ENCODE data around the gene TCF7L1.

DNA sequence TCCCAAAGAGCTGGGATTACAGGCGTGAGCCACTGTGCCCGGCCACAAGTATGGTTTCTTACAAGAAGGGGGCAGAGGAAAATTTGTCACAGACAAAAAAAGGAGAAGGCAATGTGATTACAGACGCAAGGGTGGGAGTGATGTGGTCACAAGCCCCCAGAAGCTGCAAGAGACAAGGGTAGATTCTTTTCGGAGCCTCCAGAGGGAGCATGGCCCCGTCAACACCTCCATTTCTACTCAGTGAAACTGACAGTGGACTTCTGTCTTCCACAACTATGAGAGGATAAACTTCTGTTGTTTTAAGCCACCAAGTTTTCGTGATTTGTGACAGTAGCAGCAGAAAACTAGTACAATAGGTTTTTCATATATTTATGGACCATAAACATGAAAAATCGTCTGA lies 2.1 kb upstream of the TCF7L1 start:
- TF ChIP-seq, protein P1, sequence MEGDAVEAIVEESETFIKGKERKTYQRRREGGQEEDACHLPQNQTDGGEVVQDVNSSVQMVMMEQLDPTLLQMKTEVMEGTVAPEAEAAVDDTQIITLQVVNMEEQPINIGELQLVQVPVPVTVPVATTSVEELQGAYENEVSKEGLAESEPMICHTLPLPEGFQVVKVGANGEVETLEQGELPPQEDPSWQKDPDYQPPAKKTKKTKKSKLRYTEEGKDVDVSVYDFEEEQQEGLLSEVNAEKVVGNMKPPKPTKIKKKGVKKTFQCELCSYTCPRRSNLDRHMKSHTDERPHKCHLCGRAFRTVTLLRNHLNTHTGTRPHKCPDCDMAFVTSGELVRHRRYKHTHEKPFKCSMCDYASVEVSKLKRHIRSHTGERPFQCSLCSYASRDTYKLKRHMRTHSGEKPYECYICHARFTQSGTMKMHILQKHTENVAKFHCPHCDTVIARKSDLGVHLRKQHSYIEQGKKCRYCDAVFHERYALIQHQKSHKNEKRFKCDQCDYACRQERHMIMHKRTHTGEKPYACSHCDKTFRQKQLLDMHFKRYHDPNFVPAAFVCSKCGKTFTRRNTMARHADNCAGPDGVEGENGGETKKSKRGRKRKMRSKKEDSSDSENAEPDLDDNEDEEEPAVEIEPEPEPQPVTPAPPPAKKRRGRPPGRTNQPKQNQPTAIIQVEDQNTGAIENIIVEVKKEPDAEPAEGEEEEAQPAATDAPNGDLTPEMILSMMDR (IDR thresholded peaks at IDR 0.05): peak; percentile 52
- TF ChIP-seq POLR2AphosphoS5 (IDR thresholded peaks at IDR 0.05; ENCODE audit: low read depth, low read length): no peak
- TF ChIP-seq EP300 (IDR thresholded peaks at IDR 0.05; ENCODE audit: borderline replicate concordance in 1 of 2, low read depth in 1 of 2, low read length in 1 of 2): no peak
- TF ChIP-seq TAF1 (IDR thresholded peaks at IDR 0.05; ENCODE audit: borderline replicate concordance, low read depth, low read length): no peak
- TF ChIP-seq, protein P2, sequence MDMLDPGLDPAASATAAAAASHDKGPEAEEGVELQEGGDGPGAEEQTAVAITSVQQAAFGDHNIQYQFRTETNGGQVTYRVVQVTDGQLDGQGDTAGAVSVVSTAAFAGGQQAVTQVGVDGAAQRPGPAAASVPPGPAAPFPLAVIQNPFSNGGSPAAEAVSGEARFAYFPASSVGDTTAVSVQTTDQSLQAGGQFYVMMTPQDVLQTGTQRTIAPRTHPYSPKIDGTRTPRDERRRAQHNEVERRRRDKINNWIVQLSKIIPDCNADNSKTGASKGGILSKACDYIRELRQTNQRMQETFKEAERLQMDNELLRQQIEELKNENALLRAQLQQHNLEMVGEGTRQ (IDR thresholded peaks at IDR 0.05; ENCODE audit: borderline replicate concordance, low read depth, low read length): no peak
- TF ChIP-seq FOSL2 (IDR thresholded peaks at IDR 0.05; ENCODE audit: borderline replicate concordance, low read depth): no peak
- TF ChIP-seq, protein P3, sequence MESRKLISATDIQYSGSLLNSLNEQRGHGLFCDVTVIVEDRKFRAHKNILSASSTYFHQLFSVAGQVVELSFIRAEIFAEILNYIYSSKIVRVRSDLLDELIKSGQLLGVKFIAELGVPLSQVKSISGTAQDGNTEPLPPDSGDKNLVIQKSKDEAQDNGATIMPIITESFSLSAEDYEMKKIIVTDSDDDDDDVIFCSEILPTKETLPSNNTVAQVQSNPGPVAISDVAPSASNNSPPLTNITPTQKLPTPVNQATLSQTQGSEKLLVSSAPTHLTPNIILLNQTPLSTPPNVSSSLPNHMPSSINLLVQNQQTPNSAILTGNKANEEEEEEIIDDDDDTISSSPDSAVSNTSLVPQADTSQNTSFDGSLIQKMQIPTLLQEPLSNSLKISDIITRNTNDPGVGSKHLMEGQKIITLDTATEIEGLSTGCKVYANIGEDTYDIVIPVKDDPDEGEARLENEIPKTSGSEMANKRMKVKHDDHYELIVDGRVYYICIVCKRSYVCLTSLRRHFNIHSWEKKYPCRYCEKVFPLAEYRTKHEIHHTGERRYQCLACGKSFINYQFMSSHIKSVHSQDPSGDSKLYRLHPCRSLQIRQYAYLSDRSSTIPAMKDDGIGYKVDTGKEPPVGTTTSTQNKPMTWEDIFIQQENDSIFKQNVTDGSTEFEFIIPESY (IDR thresholded peaks at IDR 0.05; ENCODE audit: borderline replicate concordance, low read depth): no peak
- no peak for TF ChIP-seq JUND (IDR thresholded peaks at IDR 0.05)
- TF ChIP-seq, protein P4, sequence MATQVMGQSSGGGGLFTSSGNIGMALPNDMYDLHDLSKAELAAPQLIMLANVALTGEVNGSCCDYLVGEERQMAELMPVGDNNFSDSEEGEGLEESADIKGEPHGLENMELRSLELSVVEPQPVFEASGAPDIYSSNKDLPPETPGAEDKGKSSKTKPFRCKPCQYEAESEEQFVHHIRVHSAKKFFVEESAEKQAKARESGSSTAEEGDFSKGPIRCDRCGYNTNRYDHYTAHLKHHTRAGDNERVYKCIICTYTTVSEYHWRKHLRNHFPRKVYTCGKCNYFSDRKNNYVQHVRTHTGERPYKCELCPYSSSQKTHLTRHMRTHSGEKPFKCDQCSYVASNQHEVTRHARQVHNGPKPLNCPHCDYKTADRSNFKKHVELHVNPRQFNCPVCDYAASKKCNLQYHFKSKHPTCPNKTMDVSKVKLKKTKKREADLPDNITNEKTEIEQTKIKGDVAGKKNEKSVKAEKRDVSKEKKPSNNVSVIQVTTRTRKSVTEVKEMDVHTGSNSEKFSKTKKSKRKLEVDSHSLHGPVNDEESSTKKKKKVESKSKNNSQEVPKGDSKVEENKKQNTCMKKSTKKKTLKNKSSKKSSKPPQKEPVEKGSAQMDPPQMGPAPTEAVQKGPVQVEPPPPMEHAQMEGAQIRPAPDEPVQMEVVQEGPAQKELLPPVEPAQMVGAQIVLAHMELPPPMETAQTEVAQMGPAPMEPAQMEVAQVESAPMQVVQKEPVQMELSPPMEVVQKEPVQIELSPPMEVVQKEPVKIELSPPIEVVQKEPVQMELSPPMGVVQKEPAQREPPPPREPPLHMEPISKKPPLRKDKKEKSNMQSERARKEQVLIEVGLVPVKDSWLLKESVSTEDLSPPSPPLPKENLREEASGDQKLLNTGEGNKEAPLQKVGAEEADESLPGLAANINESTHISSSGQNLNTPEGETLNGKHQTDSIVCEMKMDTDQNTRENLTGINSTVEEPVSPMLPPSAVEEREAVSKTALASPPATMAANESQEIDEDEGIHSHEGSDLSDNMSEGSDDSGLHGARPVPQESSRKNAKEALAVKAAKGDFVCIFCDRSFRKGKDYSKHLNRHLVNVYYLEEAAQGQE (IDR thresholded peaks at IDR 0.05; ENCODE audit: low read depth, low read length): no peak
- TF ChIP-seq RCOR1 (IDR thresholded peaks at IDR 0.05; ENCODE audit: low read length): no peak
- no peak for TF ChIP-seq YY1 (IDR thresholded peaks at IDR 0.05; ENCODE audit: low read depth)

Data from SK-N-SH (cell line).